NT2/D1 (cell line): Measurements from ENCODE around the gene SUCLG2.

Experiments used
- SUZ12 ChIP-seq: IDR thresholded peaks from 2 replicates; pipeline ENCODE4 v1.6.1; 2011; ENCODE audit not compliant: insufficient read length, insufficient read depth; ENCODE audit errors: extremely low read depth
- YY1 ChIP-seq: IDR thresholded peaks from 2 replicates; pipeline ENCODE4 v1.6.1; 2011; ENCODE audit not compliant: insufficient read length, insufficient read depth

GRCh38 chr3:67646586-67647234 lies 7.7 kb downstream of the SUCLG2 start:
- TF ChIP-seq YY1 (no peak), SUZ12 (no peak)
